GM23338 (cell line): Measurements from ENCODE around the gene HSPA2.

Experiments
- CREB1 ChIP-seq: fragments of 250-450 bp; sonication (Bioruptor Pico); IDR thresholded peaks from 2 replicates; pipeline ENCODE4 v1.5.0; 2020; ENCODE audit warnings: low read depth, mild to moderate bottlenecking, moderate library complexity
- CTCF ChIP-seq, 2 experiments: fragments of 200-600 bp in 1 of 2; sonication (generic) in 1 of 2; conservative IDR thresholded peaks; 2 replicates each; pipeline versions ENCODE4 v1.5.1 to v1.6.1; 2016 to 2017; ENCODE audit warnings: antibody characterized with exemption in 2 of 2, low read depth in 2 of 2, mild to moderate bottlenecking in 2 of 2, moderate library complexity in 1 of 2
- EZH2 ChIP-seq: fragments of 200-600 bp; sonication (generic); IDR thresholded peaks from one replicate; pipeline ENCODE4 v1.8.0; 2017; ENCODE audit warnings: antibody characterized with exemption, mild to moderate bottlenecking, low read depth; ENCODE audit not compliant: unreplicated experiment
- EZH2phosphoT487 ChIP-seq: fragments of 200-600 bp; sonication (generic); IDR thresholded peaks from one replicate; pipeline ENCODE4 v1.8.1; 2018; ENCODE audit warnings: antibody characterized with exemption; ENCODE audit not compliant: unreplicated experiment
- JUNB ChIP-seq: IDR thresholded peaks from one replicate; pipeline ENCODE4 v1.6.1; 2016; ENCODE audit warnings: antibody characterized with exemption; ENCODE audit not compliant: unreplicated experiment
- NANOG ChIP-seq: IDR thresholded peaks from 2 replicates; pipeline ENCODE4 v1.6.1; 2016; ENCODE audit warnings: antibody characterized with exemption, borderline replicate concordance
- POLR2AphosphoS5 ChIP-seq: IDR thresholded peaks from 2 replicates; pipeline ENCODE4 v1.6.1; 2016; ENCODE audit warnings: antibody characterized with exemption, low read depth
- REST ChIP-seq: IDR thresholded peaks from one replicate; pipeline ENCODE4 v1.6.1; 2018; ENCODE audit warnings: antibody characterized with exemption; ENCODE audit not compliant: unreplicated experiment
- ZNF331 ChIP-seq: fragments of 250-450 bp; sonication (Bioruptor Pico); IDR thresholded peaks from 2 replicates; pipeline ENCODE4 v1.5.0; 2020; ENCODE audit warnings: low read depth, mild to moderate bottlenecking, moderate library complexity
- TF ChIP-seq, protein P1 (sequence below): IDR thresholded peaks from 2 replicates; pipeline ENCODE4 v1.6.1; 2016; ENCODE audit warnings: antibody characterized with exemption

DNA sequence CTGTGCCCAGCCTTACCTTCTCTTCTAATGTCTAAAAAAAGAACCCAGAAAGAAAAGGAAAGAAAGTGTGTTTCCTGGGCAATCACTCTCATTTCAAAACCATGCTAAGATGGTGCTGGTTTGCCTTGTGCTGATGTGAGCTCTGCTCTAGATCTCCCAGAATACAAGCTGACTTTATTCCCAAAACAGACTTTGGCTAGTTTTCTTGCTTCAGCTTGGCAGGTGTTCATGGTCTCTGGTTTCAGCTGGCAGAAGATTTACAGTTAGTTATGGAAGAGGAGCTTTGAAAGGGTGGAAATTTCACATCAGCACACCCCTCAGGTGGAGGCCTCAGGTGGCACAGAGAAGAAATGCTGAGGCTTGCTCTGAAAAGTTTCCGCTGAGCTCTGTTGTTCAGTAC lies 43.6 kb downstream of the HSPA2 start:
- no peak for TF ChIP-seq CTCF (conservative IDR thresholded peaks at IDR 0.05; ENCODE audit: low read depth in 2 of 2)
- TF ChIP-seq CREB1, result no peak
- no peak for TF ChIP-seq EZH2
- no peak for TF ChIP-seq REST
- no peak for TF ChIP-seq JUNB
- TF ChIP-seq EZH2phosphoT487, result no peak
- no peak for TF ChIP-seq POLR2AphosphoS5
- TF ChIP-seq NANOG, result no peak
- TF ChIP-seq, protein P1, sequence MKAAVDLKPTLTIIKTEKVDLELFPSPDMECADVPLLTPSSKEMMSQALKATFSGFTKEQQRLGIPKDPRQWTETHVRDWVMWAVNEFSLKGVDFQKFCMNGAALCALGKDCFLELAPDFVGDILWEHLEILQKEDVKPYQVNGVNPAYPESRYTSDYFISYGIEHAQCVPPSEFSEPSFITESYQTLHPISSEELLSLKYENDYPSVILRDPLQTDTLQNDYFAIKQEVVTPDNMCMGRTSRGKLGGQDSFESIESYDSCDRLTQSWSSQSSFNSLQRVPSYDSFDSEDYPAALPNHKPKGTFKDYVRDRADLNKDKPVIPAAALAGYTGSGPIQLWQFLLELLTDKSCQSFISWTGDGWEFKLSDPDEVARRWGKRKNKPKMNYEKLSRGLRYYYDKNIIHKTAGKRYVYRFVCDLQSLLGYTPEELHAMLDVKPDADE, result no peak
- TF ChIP-seq ZNF331 (CRISPR knock-in tag), result no peak
